NB4 (cell line): ENCODE data around the gene PSMB9.
A peak's percentile ranks its signal among the peaks of the same experiment; 100 is the strongest.

Experiments used
- DNase-seq: peaks from one replicate; pipeline ENCODE4 v3.0.0; 2010; ENCODE audit warnings: low read depth
- H3K4me3 ChIP-seq: one replicate; pipeline ENCODE4 v1.5.1; 2011; ENCODE audit warnings: mild to moderate bottlenecking, low read depth, low read length, moderate library complexity
- CTCF ChIP-seq: IDR thresholded peaks from one replicate; pipeline ENCODE4 v1.5.1; 2012; ENCODE audit warnings: low read depth, low read length
- MYC ChIP-seq: IDR thresholded peaks from 2 replicates; pipeline ENCODE4 v1.6.1; 2011; ENCODE audit warnings: low read depth, low read length
- POLR2A ChIP-seq: IDR thresholded peaks from 2 replicates; pipeline ENCODE4 v1.6.1; 2011; ENCODE audit warnings: mild to moderate bottlenecking; ENCODE audit not compliant: insufficient read length; ENCODE audit errors: extremely low read depth
- TF ChIP-seq, protein P1 (sequence below): IDR thresholded peaks from 2 replicates; pipeline ENCODE4 v1.6.1; 2011; ENCODE audit warnings: low read depth, low read length

PSMB9 gene

GRCh38 chr6:32830017-32830416 is 24.0 kb upstream of the PSMB9 start:
- no peak overlapping the region for H3K4me3 ChIP-seq
- TF ChIP-seq CTCF = no peak
- TF ChIP-seq MYC = no peak
- TF ChIP-seq POLR2A = no peak
- TF ChIP-seq, protein P1, sequence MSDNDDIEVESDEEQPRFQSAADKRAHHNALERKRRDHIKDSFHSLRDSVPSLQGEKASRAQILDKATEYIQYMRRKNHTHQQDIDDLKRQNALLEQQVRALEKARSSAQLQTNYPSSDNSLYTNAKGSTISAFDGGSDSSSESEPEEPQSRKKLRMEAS = no peak

DNA sequence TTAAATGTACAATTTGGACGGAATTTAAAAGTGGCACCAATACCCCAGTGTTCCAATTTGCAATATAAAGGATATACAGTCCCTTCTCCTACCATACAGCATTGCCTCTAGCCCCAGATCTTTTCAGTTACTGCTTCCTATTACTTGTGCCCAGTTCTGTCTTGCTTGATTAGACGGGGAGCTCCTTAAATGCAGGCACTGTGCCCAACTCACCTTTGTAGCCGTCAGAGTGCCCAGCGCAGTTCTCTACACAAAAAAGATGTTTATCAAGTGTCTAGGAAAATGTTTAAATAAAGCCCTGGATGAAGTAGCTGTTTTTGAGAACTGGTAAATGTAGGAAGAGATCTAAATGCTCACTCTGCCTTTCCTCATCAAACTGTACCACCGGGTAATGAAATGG is 23.1 kb upstream of the PSMB9 start:
- TF ChIP-seq, protein P1 = no peak
- TF ChIP-seq CTCF (no peak), POLR2A (no peak)
- DNase-seq = no peak
- no peak overlapping the region for H3K4me3 ChIP-seq

More at GRCh38 chr6:32830017-32830416, 24.0 kb upstream of the PSMB9 start:
- no peak for DNase-seq

DNA sequence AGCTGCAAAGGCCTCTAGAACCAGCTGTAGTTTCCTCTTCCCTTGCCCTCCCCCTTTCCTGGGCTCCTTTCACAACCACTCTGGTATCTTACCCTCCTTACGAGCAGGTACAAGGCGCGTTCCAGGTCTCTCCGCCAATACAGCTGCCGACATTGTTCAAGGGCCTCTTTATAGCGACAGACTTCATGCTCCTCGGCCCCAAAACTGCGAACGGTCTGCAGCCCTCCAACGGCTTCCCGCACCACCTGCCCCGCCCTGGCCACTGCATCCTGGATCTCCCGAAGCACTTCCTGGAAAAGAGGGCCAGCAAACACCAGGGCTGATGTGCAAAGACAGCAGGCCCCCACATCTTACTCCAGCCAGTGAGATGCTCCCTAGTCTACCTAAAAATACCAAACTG is 21.5 kb upstream of the PSMB9 start:
- TF ChIP-seq MYC (no peak), POLR2A (no peak)
- no peak overlapping the region for H3K4me3 ChIP-seq
- no peak for DNase-seq

DNA sequence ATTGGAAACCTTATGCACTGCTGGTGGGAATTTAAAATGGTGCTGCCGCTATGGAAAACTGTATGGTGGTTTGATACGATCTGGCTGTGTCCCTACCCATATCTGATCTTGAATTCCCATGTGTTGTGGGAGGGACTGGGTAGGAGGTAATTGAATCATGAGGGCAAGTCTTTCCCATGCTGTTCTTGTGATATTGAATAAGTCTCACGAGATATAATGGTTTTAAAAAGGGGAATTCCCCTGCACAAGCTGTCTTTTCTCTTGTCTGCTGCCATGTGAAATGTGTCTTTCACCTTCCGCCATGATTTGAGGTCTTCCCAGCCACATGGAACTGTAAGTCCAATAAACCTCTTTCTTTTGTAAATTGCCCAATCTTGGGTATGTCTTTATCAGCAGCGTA is 20.3 kb upstream of the PSMB9 start:
- TF ChIP-seq CTCF (no peak), MYC (no peak), POLR2A (no peak)
- TF ChIP-seq, protein P1 = no peak
- DNase-seq = no peak
- no peak overlapping the region for H3K4me3 ChIP-seq

DNA sequence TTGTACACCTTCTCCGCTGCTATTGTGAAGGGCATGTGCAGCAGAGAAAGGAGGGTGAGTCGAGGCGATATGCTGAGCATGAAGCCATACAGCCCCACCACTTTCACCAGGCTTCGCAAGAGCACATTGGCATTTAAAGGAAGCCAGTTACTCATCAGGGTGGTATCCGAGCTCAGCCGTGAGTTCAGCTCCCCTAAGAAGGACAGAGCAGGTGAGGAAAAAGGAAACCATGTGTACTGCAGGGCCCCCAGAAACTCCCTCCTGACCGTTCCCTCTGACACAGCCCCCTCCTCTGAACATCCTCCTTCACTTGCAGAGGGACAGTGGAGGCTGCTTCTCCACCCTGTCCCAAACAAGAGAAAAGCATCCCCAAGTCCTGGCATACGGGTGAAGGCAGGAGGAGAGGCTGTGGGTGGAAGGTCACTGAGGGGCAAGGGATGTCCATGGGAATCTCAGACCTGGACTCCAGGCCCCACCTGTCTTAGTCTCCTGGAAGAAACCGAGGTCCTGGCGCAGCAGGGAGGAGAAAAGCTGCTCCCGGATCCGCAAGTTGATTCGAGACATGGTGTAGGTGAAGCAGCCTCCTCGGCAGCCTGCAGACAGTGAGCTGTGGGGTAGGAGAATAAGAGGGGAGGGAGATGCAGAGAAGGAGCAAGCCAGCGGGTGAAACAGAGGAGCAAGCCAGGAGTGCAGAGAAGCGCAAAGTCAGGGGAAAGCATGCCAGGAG is 18.7 kb upstream of the PSMB9 start:
- TF ChIP-seq, protein P1 = no peak
- TF ChIP-seq POLR2A = no peak
- no peak for TF ChIP-seq MYC
- no peak for TF ChIP-seq CTCF
- no peak for DNase-seq
- no peak overlapping the region for H3K4me3 ChIP-seq

GRCh38 chr6:32836873-32837272 is 17.1 kb upstream of the PSMB9 start:
- no peak for DNase-seq
- H3K4me3 ChIP-seq = peak overlapping the region; percentile 75
- TF ChIP-seq, protein P1 = no peak
- no peak for TF ChIP-seq MYC
- TF ChIP-seq CTCF = no peak
- TF ChIP-seq POLR2A = no peak
